ENCODE data around the gene TIMM29. TPM values are rescaled to one million over a fixed set of nuclear protein-coding genes. Genes with fewer than 3 reads are reported as not detected.

Gene TIMM29
- total and polyA plus RNA-seq, 7 experiments from 2014 or later: 15.8 to 47.5 (median 27.1) TPM

- peaks cover 0 to 8% (median 0%) of the 10 kb centered on the region in 5 donors for H3K36me3 Mint-ChIP-seq
- no peak overlapping the region for H3K27ac Mint-ChIP-seq
- intact Hi-C loops (cut with micrococcal nuclease): no loop called here
- H3K9me3 Mint-ChIP-seq: peaks cover 0 to 1% (median 0%) of the 10 kb centered on the region in 11 donors
- H3K27ac ChIP-seq (ENCODE audit: low read depth, low read length): no peak overlapping the region
- H3K27me3 Mint-ChIP-seq: no peaks in the 10 kb centered on the region
- peaks cover 0 to 74% (median 3%) of the 10 kb centered on the region in 3 experiments for H3K36me3 ChIP-seq (ENCODE audit: control insufficient read depth in 2 of 3, insufficient read depth in 3 of 3, low read length in 3 of 3)
- CTCF ChIA-PET: interaction anchor here (1.5 kb wide), 1 partner anchor 24 kb away, joined by 3 read pairs; no protein-coding TSS in a partner anchor
- H3K9me3 ChIP-seq (ENCODE audit: control insufficient read depth in 2 of 3, low read length in 3 of 3): no peaks in the 10 kb centered on the region
- DNase-seq (no peak), ATAC-seq (no peak)
- H3K4me3 ChIP-seq (ENCODE audit: low read length): no peak overlapping the region
- no peaks in the 10 kb centered on the region for H3K4me1 ChIP-seq (ENCODE audit: control insufficient read depth in 2 of 2, insufficient read depth in 2 of 2, low read length in 2 of 2)
- no peak overlapping the region for H3K4me3 Mint-ChIP-seq
- H3K4me1 Mint-ChIP-seq: peaks cover 0 to 2% (median 0%) of the 10 kb centered on the region in 7 donors
- H3K27me3 ChIP-seq (ENCODE audit: control insufficient read depth in 2 of 2, insufficient read depth in 2 of 2, low read length in 2 of 2): no peaks in the 10 kb centered on the region
- POLR2A ChIA-PET: interaction anchor here (1.2 kb wide), 1 partner anchor 46 kb away, joined by 3 read pairs; no protein-coding TSS in a partner anchor
Observed at GRCh38 chr19:10918359-10918758, 10.3 kb upstream of the TIMM29 start.

DNA sequence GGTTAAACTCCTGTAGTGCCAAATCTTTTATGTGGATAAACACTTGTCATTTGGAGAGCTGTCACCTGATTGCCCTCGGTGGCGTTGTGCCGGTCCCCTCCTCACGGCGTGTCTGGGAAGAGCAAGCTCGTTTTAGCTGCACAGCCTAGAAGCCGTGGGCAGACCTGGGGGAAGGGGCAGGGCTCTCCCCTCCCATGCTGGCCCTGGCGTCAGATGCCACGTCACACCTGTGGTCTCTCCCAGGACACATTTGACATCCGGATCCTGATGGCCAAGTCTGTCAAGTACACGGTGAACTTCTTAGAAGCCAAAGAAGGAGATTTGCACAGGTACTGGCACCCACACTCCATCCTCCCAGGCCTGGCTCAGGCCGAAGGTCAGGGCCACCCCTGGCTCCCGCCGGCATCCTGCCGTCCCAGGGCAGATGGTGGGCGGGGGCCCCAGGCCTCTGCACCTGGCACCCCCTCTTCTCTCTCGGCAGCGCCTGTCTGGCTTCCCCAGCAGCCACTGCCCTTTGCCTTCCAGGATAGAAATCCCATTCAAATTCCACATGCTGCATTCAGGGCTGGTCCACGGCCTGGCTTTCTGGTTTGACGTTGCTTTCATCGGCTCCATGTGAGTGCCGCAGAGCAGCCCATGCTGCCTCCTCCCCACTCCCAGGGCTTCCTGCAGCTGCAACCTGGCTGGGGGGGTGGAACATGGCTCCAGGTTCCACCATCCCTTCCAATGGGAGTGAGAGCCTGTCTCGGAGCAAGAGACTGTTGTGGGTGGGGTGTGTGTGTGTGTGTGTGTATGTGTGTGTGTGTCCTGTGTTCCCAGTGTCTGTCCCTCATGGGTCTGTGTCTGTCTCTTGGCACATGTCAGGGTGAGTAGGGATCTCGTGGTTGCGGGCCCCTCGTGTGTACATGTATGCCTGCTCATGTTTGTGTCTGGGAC lies 9.0 kb upstream of the TIMM29 start:
- peak overlapping the region in 1 of 9 donors; percentile 65 for H3K27ac Mint-ChIP-seq
- no peak overlapping the region for H3K4me3 Mint-ChIP-seq
- no peak for ATAC-seq
- Histone ChIP-seq H3K27ac (ENCODE audit: low read depth, low read length) (no peak overlapping the region), H3K9me3 (ENCODE audit: control insufficient read depth in 2 of 3, low read length in 3 of 3) (no peaks in the 10 kb centered on the region), H3K4me1 (ENCODE audit: control insufficient read depth in 2 of 2, insufficient read depth in 2 of 2, low read length in 2 of 2) (no peaks in the 10 kb centered on the region), H3K27me3 (ENCODE audit: control insufficient read depth in 2 of 2, insufficient read depth in 2 of 2, low read length in 2 of 2) (no peaks in the 10 kb centered on the region), H3K36me3 (ENCODE audit: control insufficient read depth in 2 of 3, insufficient read depth in 3 of 3, low read length in 3 of 3) (peaks cover 0 to 77% (median 3%) of the 10 kb centered on the region in 3 experiments), H3K4me3 (ENCODE audit: low read length) (no peak overlapping the region)
- no peaks in the 10 kb centered on the region for H3K27me3 Mint-ChIP-seq
- peaks cover 0 to 1% (median 0%) of the 10 kb centered on the region in 11 donors for H3K9me3 Mint-ChIP-seq
- intact Hi-C loops (cut with micrococcal nuclease): no loop called here
- H3K36me3 Mint-ChIP-seq: peaks cover 0 to 13% (median 0%) of the 10 kb centered on the region in 5 donors
- ChIA-PET CTCF (no interaction called here), POLR2A (no interaction called here)
- peaks cover 0 to 4% (median 0%) of the 10 kb centered on the region in 7 donors for H3K4me1 Mint-ChIP-seq
- DNase-seq: no peak

- ChIA-PET CTCF (no interaction called here), POLR2A (no interaction called here)
- H3K4me1 Mint-ChIP-seq: peaks cover 0 to 4% (median 0%) of the 10 kb centered on the region in 7 donors
- DNase-seq (no peak), ATAC-seq (no peak)
- H3K27ac Mint-ChIP-seq: no peak overlapping the region
- H3K4me3 Mint-ChIP-seq: no peak overlapping the region
- peaks cover 0 to 1% (median 0%) of the 10 kb centered on the region in 11 donors for H3K9me3 Mint-ChIP-seq
- Histone ChIP-seq H3K9me3 (ENCODE audit: control insufficient read depth in 2 of 3, low read length in 3 of 3) (no peaks in the 10 kb centered on the region), H3K27ac (ENCODE audit: low read depth, low read length) (no peak overlapping the region), H3K27me3 (ENCODE audit: control insufficient read depth in 2 of 2, insufficient read depth in 2 of 2, low read length in 2 of 2) (no peaks in the 10 kb centered on the region), H3K36me3 (ENCODE audit: control insufficient read depth in 2 of 3, insufficient read depth in 3 of 3, low read length in 3 of 3) (peaks cover 0 to 74% (median 3%) of the 10 kb centered on the region in 3 experiments), H3K4me1 (ENCODE audit: control insufficient read depth in 2 of 2, insufficient read depth in 2 of 2, low read length in 2 of 2) (no peaks in the 10 kb centered on the region), H3K4me3 (ENCODE audit: low read length) (no peak overlapping the region)
- intact Hi-C loops (cut with micrococcal nuclease): no loop called here
- H3K36me3 Mint-ChIP-seq: peaks cover 0 to 13% (median 0%) of the 10 kb centered on the region in 5 donors
- H3K27me3 Mint-ChIP-seq: no peaks in the 10 kb centered on the region
Observed at GRCh38 chr19:10920288-10920655, 8.3 kb upstream of the TIMM29 start.

- Histone ChIP-seq H3K27me3 (ENCODE audit: control insufficient read depth in 2 of 2, insufficient read depth in 2 of 2, low read length in 2 of 2) (no peaks in the 10 kb centered on the region), H3K27ac (ENCODE audit: low read depth, low read length) (no peak overlapping the region), H3K4me3 (ENCODE audit: low read length) (no peak overlapping the region), H3K4me1 (ENCODE audit: control insufficient read depth in 2 of 2, insufficient read depth in 2 of 2, low read length in 2 of 2) (no peaks in the 10 kb centered on the region), H3K9me3 (ENCODE audit: control insufficient read depth in 2 of 3, low read length in 3 of 3) (no peaks in the 10 kb centered on the region), H3K36me3 (ENCODE audit: control insufficient read depth in 2 of 3, insufficient read depth in 3 of 3, low read length in 3 of 3) (peaks cover 0 to 75% (median 3%) of the 10 kb centered on the region in 3 experiments)
- peaks cover 0 to 7% (median 0%) of the 10 kb centered on the region in 7 donors for H3K4me1 Mint-ChIP-seq
- no peaks in the 10 kb centered on the region for H3K27me3 Mint-ChIP-seq
- CTCF ChIA-PET: no interaction called here
- no peak overlapping the region for H3K4me3 Mint-ChIP-seq
- H3K9me3 Mint-ChIP-seq: peaks cover 0 to 1% (median 0%) of the 10 kb centered on the region in 11 donors
- intact Hi-C loops (cut with micrococcal nuclease): no loop called here
- DNase-seq (no peak), ATAC-seq (no peak)
- no peak overlapping the region for H3K27ac Mint-ChIP-seq
- H3K36me3 Mint-ChIP-seq: peaks cover 0 to 13% (median 0%) of the 10 kb centered on the region in 5 donors
- POLR2A ChIA-PET: no interaction called here
Observed at GRCh38 chr19:10920781-10921180, 7.8 kb upstream of the TIMM29 start.

DNA sequence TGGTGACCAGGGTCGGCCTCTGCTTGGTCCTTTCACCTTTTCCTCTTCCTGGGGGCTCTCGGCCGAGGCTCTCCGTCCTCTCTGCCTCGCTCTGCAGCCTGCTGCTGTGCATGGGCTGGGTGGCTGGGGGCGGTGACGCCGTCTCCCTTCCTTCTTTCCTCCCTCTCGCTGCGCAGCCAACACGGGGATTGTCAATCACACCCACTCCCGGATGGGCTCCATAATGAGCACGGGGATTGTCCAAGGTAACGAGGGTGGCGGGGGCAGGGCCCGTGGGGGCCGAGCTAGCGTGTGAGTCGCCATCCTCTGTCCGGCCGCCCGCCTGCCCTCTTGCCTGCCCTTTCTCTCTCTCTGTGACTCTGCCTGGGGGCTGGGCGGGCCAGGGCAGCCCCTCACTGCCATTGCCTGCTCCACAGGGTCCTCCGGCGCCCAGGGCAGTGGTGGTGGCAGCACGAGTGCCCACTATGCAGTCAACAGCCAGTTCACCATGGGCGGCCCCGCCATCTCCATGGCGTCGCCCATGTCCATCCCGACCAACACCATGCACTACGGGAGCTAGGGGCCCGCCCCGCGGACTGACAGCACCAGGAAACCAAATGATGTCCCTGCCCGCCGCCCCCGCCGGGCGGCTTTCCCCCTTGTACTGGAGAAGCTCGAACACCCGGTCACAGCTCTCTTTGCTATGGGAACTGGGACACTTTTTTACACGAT lies 7.3 kb upstream of the TIMM29 start:
- POLR2A ChIA-PET: no interaction called here
- H3K27ac Mint-ChIP-seq: no peak overlapping the region
- no peak overlapping the region for H3K27ac ChIP-seq (ENCODE audit: low read depth, low read length)
- no peak overlapping the region for H3K4me3 ChIP-seq (ENCODE audit: low read length)
- DNase-seq (no peak), ATAC-seq (no peak)
- H3K4me1 ChIP-seq (ENCODE audit: control insufficient read depth in 2 of 2, insufficient read depth in 2 of 2, low read length in 2 of 2): no peaks in the 10 kb centered on the region
- peaks cover 0 to 73% (median 3%) of the 10 kb centered on the region in 3 experiments for H3K36me3 ChIP-seq (ENCODE audit: control insufficient read depth in 2 of 3, insufficient read depth in 3 of 3, low read length in 3 of 3)
- peaks cover 0 to 7% (median 0%) of the 10 kb centered on the region in 7 donors for H3K4me1 Mint-ChIP-seq
- H3K9me3 Mint-ChIP-seq: peaks cover 0 to 1% (median 0%) of the 10 kb centered on the region in 11 donors
- no peaks in the 10 kb centered on the region for H3K9me3 ChIP-seq (ENCODE audit: control insufficient read depth in 2 of 3, low read length in 3 of 3)
- H3K36me3 Mint-ChIP-seq: peaks cover 0 to 13% (median 0%) of the 10 kb centered on the region in 5 donors
- CTCF ChIA-PET: no interaction called here
- H3K27me3 Mint-ChIP-seq: no peaks in the 10 kb centered on the region
- no peak overlapping the region for H3K4me3 Mint-ChIP-seq
- no peaks in the 10 kb centered on the region for H3K27me3 ChIP-seq (ENCODE audit: control insufficient read depth in 2 of 2, insufficient read depth in 2 of 2, low read length in 2 of 2)
- intact Hi-C loops (cut with micrococcal nuclease): no loop called here

GRCh38 chr19:10921910-10922637 lies 6.5 kb upstream of the TIMM29 start:
- Histone ChIP-seq H3K36me3 (ENCODE audit: control insufficient read depth in 2 of 3, insufficient read depth in 3 of 3, low read length in 3 of 3) (peaks cover 0 to 68% (median 3%) of the 10 kb centered on the region in 3 experiments), H3K9me3 (ENCODE audit: control insufficient read depth in 2 of 3, low read length in 3 of 3) (no peaks in the 10 kb centered on the region), H3K4me1 (ENCODE audit: control insufficient read depth in 2 of 2, insufficient read depth in 2 of 2, low read length in 2 of 2) (no peaks in the 10 kb centered on the region), H3K27ac (ENCODE audit: low read depth, low read length) (no peak overlapping the region), H3K4me3 (ENCODE audit: low read length) (no peak overlapping the region), H3K27me3 (ENCODE audit: control insufficient read depth in 2 of 2, insufficient read depth in 2 of 2, low read length in 2 of 2) (no peaks in the 10 kb centered on the region)
- peaks cover 0 to 1% (median 0%) of the 10 kb centered on the region in 11 donors for H3K9me3 Mint-ChIP-seq
- peak overlapping the region in 1 of 9 donors; percentile 88 for H3K27ac Mint-ChIP-seq
- intact Hi-C loops (cut with micrococcal nuclease): no loop called here
- no peak overlapping the region for H3K4me3 Mint-ChIP-seq
- H3K4me1 Mint-ChIP-seq: peaks cover 0 to 7% (median under 1%) of the 10 kb centered on the region in 7 donors
- no peak for ATAC-seq
- CTCF ChIA-PET: interaction anchor here (0.6 kb wide), 1 partner anchor 28 kb away, joined by 3 read pairs; no protein-coding TSS in a partner anchor
- POLR2A ChIA-PET: no interaction called here
- no peak for DNase-seq
- H3K27me3 Mint-ChIP-seq: no peaks in the 10 kb centered on the region
- H3K36me3 Mint-ChIP-seq: peaks cover 0 to 13% (median 0%) of the 10 kb centered on the region in 5 donors

All from naive thymus-derived CD4-positive, alpha-beta T cell (primary cell).